Measurements from ENCODE around the gene NR1H2. TPM values are rescaled to one million over a fixed set of nuclear protein-coding genes. Genes with fewer than 3 reads are reported as not detected.

The NR1H2 gene
- total and polyA plus RNA-seq, 8 donors, result 26.7 to 78.4 (median 33.7) TPM

GRCh38 chr19:50357178-50358100, 18.8 kb upstream of the NR1H2 start:
- H3K27ac ChIP-seq, result peak overlapping the region; percentile 85 to 88
- peaks cover 0 to 16% of the 10 kb centered on the region in 2 donors for H3K36me3 ChIP-seq
- TF ChIP-seq CTCF (IDR thresholded peaks at IDR 0.05), result peak; percentile 65 to 86
- no peaks in the 10 kb centered on the region for H3K9me3 ChIP-seq
- peaks cover 0 to 6% of the 10 kb centered on the region in 2 donors for H3K27me3 ChIP-seq
- peak overlapping the region; percentile 33 to 57 for H3K4me3 ChIP-seq
- intact Hi-C loops (cut with DNase I), result no loop called here
- peaks cover 0 to 24% of the 10 kb centered on the region in 2 donors for H3K4me1 ChIP-seq
- peak; percentile 49 to 90 (median 75) for DNase-seq
- peak; percentile 71 for ATAC-seq

- TF ChIP-seq CTCF (IDR thresholded peaks at IDR 0.05), result no peak
- intact Hi-C loops (cut with DNase I), result no loop called here
Measured at GRCh38 chr19:50358483-50359327, 17.6 kb upstream of the NR1H2 start.

GRCh38 chr19:50359328-50359818, 16.9 kb upstream of the NR1H2 start:
- no peak for TF ChIP-seq CTCF (IDR thresholded peaks at IDR 0.05)
- no peaks in the 10 kb centered on the region for H3K9me3 ChIP-seq
- ATAC-seq (no peak), DNase-seq (peak in 1 of 4 donors; percentile 32)
- H3K4me1 ChIP-seq, result peaks cover 0 to 24% of the 10 kb centered on the region in 2 donors
- no peak overlapping the region for H3K4me3 ChIP-seq
- H3K27me3 ChIP-seq, result peaks cover 0 to 6% of the 10 kb centered on the region in 2 donors
- peaks cover 0 to 16% of the 10 kb centered on the region in 2 donors for H3K36me3 ChIP-seq
- H3K27ac ChIP-seq, result peak overlapping the region in 1 of 2 donors; percentile 3
- intact Hi-C loops (cut with DNase I), result no loop called here

More at GRCh38 chr19:50358483-50359327, 17.6 kb upstream of the NR1H2 start:
- Histone ChIP-seq H3K27ac (peak overlapping the region; percentile 85 to 88), H3K9me3 (no peaks in the 10 kb centered on the region), H3K4me1 (peaks cover 0 to 24% of the 10 kb centered on the region in 2 donors), H3K27me3 (peaks cover 0 to 6% of the 10 kb centered on the region in 2 donors), H3K36me3 (peaks cover 0 to 16% of the 10 kb centered on the region in 2 donors), H3K4me3 (peak overlapping the region; percentile 33 to 57)
- peak; percentile 59 to 91 (median 76) for DNase-seq
- no peak for ATAC-seq

- Histone ChIP-seq H3K36me3 (peaks cover 0 to 16% of the 10 kb centered on the region in 2 donors), H3K4me1 (peaks cover 0 to 24% of the 10 kb centered on the region in 2 donors), H3K27me3 (peaks cover 0 to 6% of the 10 kb centered on the region in 2 donors), H3K4me3 (peak overlapping the region in 1 of 2 donors; percentile 36), H3K9me3 (no peaks in the 10 kb centered on the region), H3K27ac (peak overlapping the region; percentile 59 to 84)
- intact Hi-C loops (cut with DNase I), result loop anchor here in 1 of 2 donors (10.0 kb wide), 2 partner anchors 53 to 423 kb away; partner anchors contain the start of gene SPIB
- TF ChIP-seq CTCF (IDR thresholded peaks at IDR 0.05), result no peak
- DNase-seq, result no peak
- peak; percentile 10 for ATAC-seq
Measured at GRCh38 chr19:50361290-50362029, 14.8 kb upstream of the NR1H2 start.

All from left lung (tissue), 10 donors.